HepG2 (cell line): ENCODE data around the gene TRMT1. TPM values are rescaled to one million over a fixed set of nuclear protein-coding genes. Genes with fewer than 3 reads are reported as not detected.
A peak's percentile ranks its signal among the peaks of the same experiment; 100 is the strongest.

Experiments used
- AGO2 ChIP-seq: fragments of 200-400 bp; formaldehyde crosslinking; optimal IDR thresholded peaks from 2 replicates; pipeline ENCODE3; 2017; ENCODE audit warnings: mild to moderate bottlenecking, low read depth, low read length, moderate library complexity
- AHR ChIP-seq: IDR thresholded peaks from 2 replicates; pipeline ENCODE4 v1.6.1; 2018; ENCODE audit warnings: missing genetic modification reagents, missing compliant biosample characterization
- CBX2 ChIP-seq, 2 experiments: fragments of 200-600 bp in 1 of 2; sonication (generic); formaldehyde crosslinking in 1 of 2; IDR thresholded peaks; 2 replicates each; pipeline versions ENCODE4 v1.7.0 to v1.8.1; 2018 to 2022; ENCODE audit warnings: low read depth in 2 of 2, low read length in 1 of 2, mild to moderate bottlenecking in 1 of 2, missing genetic modification reagents in 1 of 2
- GMEB1 ChIP-seq: sonication (generic); formaldehyde crosslinking; IDR thresholded peaks from 2 replicates; pipeline ENCODE4 v1.5.1; 2020; ENCODE audit warnings: missing genetic modification reagents, mild to moderate bottlenecking, borderline replicate concordance
- KDM5A ChIP-seq: fragments of 200-600 bp; sonication (generic); IDR thresholded peaks from 2 replicates; pipeline ENCODE4 v1.7.0; 2018; ENCODE audit warnings: antibody characterized with exemption, mild to moderate bottlenecking, low read length, borderline replicate concordance
- MTA3 ChIP-seq: sonication (generic); formaldehyde crosslinking; IDR thresholded peaks from 2 replicates; pipeline ENCODE4 v1.4.0; 2020; ENCODE audit warnings: missing genetic modification reagents
- NPAS2 ChIP-seq: sonication (generic); formaldehyde crosslinking; IDR thresholded peaks from 2 replicates; pipeline ENCODE4 v1.8.0; 2022; ENCODE audit warnings: mild to moderate bottlenecking, missing genetic modification reagents, borderline replicate concordance
- RFXAP ChIP-seq: sonication (generic); formaldehyde crosslinking; IDR thresholded peaks from 2 replicates; pipeline ENCODE4 v1.4.0; 2020; ENCODE audit warnings: missing genetic modification reagents, borderline replicate concordance
- SNAPC4 ChIP-seq: sonication (generic); formaldehyde crosslinking; IDR thresholded peaks from 2 replicates; pipeline ENCODE4 v1.4.0; 2020; ENCODE audit warnings: mild to moderate bottlenecking, missing genetic modification reagents
- USF2 ChIP-seq, 2 experiments: sonication (generic) in 1 of 2; formaldehyde crosslinking in 1 of 2; IDR thresholded peaks; 2 replicates each; pipeline versions ENCODE4 v1.5.1 to v1.6.1; 2011 to 2020; ENCODE audit warnings: borderline replicate concordance in 1 of 2, low read depth in 1 of 2, low read length in 1 of 2, mild to moderate bottlenecking in 1 of 2, missing genetic modification reagents in 1 of 2, moderate library complexity in 1 of 2
- ZBTB26 ChIP-seq: IDR thresholded peaks from 2 replicates; pipeline ENCODE4 v1.6.1; 2016; ENCODE audit warnings: missing compliant biosample characterization, missing genetic modification reagents, borderline replicate concordance
- ZMAT3 ChIP-seq: sonication (generic); formaldehyde crosslinking; conservative IDR thresholded peaks from 2 replicates; pipeline ENCODE4 v1.7.0; 2021; ENCODE audit warnings: missing genetic modification reagents
- ZNF792 ChIP-seq: IDR thresholded peaks from 2 replicates; pipeline ENCODE4 v1.6.1; 2016
- polyA plus RNA-seq, 8 experiments: library from polyadenylated mRNA; depleted of rRNA in 3 of 8; stranded (reverse) in 7 of 8; unstranded in 1 of 8; fragments of >200 nt; fragmentation: Illumina TruSeq in 4 of 8; extraction: Trizol in 4 of 8; gene quantifications; 2 replicates each; pipeline versions ENCODE4 v1.2.1 to v1.2.3, GENCODE V29; 2011 to 2016; ENCODE audit warnings: low read depth in 4 of 8, missing spikeins in 1 of 8, mixed read lengths in 1 of 8; ENCODE audit not compliant: insufficient read depth in 1 of 8
- total RNA-seq, 5 experiments: library from RNA; depleted of rRNA; stranded (reverse); fragments of >200 nt; fragmentation: Illumina TruSeq; extraction: Trizol; gene quantifications; 2 replicates each; pipeline ENCODE4 v1.2.3, GENCODE V29; 2016; ENCODE audit warnings: low read depth in 1 of 5

Gene TRMT1
- total and polyA plus RNA-seq, 2 of the 13 experiments (the other 11 are each of a cell fraction or from before 2014, with no cell fraction given): 35.5 to 44.1 TPM

- peak; percentile 83; the same call in 1 of the 2 replicates for TF ChIP-seq RFXAP (CRISPR knock-in tag)
- TF ChIP-seq ZNF792 (CRISPR knock-in tag): 0 out of 2 replicates have a peak, but pooled peaks have one; percentile 34
- TF ChIP-seq ZMAT3: peak; percentile 42; the same call in 1 of the 2 replicates
- peak; percentile 50 for TF ChIP-seq USF2 (IDR thresholded peaks at IDR 0.05; ENCODE audit: low read depth, low read length)
- peak; percentile 88; the same call in 1 of the 2 replicates for TF ChIP-seq USF2 (CRISPR knock-in tag; IDR thresholded peaks at IDR 0.05; ENCODE audit: borderline replicate concordance)
- peak; percentile 81; the same call in 1 of the 2 replicates for TF ChIP-seq ZBTB26
- no peak; the same call in 1 of the 2 replicates for TF ChIP-seq KDM5A
- peak; percentile 29; the same call in 1 of the 2 replicates for TF ChIP-seq GMEB1 (CRISPR knock-in tag)
- peak; percentile 72; the same call in 1 of the 2 replicates for TF ChIP-seq AHR (CRISPR knock-in tag)
- no peak for TF ChIP-seq SNAPC4 (CRISPR knock-in tag)
- TF ChIP-seq AGO2: peak; percentile 65
- no peak for TF ChIP-seq CBX2 (IDR thresholded peaks at IDR 0.05; ENCODE audit: low read depth, low read length)
- TF ChIP-seq CBX2 (CRISPR knock-in tag; IDR thresholded peaks at IDR 0.05; ENCODE audit: low read depth): no peak
- TF ChIP-seq NPAS2 (CRISPR knock-in tag): no peak
- TF ChIP-seq MTA3 (CRISPR knock-in tag): no peak
These were observed 55.3 kb downstream of the TRMT1 start (continued) for GRCh38 chr19:13060964-13061927.
